ENCODE measurements around the gene FBXL16. TPM values are rescaled to one million over a fixed set of nuclear protein-coding genes. Genes with fewer than 3 reads are reported as not detected.

Gene FBXL16
- total and polyA plus RNA-seq, 2 of the 13 experiments (the other 11 are each of a cell fraction or from before 2014, with no cell fraction given), result 0.22 to 2.0 TPM

DNA sequence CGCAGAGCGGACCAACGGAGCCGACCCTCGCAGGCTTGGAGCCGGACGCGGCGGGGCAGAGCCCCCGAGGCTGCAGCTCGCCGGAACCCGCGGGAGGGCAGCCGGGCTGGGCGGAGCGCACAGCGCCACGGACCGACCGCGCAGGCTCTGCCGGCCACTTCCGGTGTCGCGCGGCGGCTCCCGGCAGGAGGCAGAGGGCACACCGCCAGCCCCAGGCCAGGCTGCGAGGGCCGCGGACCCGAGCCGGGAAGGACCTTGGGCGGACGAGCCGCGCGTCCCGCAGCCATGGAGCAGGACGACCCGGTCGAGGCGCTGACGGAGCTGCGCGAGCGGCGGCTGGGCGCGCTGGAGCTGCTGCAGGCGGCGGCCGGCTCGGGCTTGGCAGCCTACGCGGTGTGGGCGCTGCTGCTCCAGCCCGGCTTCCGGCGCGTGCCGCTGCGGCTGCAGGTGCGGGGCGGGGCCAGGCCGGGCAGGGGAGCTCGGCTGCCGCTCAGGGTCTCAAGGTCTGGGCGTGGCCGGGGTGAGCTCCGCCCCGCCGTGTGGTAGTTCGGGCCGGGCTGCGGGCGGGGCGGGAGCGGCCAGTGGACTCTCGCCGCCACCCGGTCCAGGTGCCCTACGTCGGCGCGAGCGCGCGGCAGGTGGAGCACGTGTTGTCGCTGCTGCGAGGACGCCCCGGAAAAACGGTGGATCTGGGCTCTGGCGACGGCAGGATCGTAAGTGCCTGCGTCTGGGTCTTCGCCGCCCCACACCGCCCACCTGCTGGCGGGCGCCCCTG lies 15.6 kb upstream of the FBXL16 start, which contains the start of gene ANTKMT (continued):
- TF ChIP-seq ISL2 (CRISPR knock-in tag; IDR thresholded peaks at IDR 0.05), result 0 out of 2 replicates have a peak, but pooled peaks have one; percentile 11
- 0 out of 2 replicates have a peak, but pooled peaks have one; percentile 82 for TF ChIP-seq CAMTA2 (CRISPR knock-in tag; IDR thresholded peaks at IDR 0.05; ENCODE audit: borderline replicate concordance)
- no peak for TF ChIP-seq TRIM24 (CRISPR knock-in tag; IDR thresholded peaks at IDR 0.05)
- TF ChIP-seq SRSF9 (IDR thresholded peaks at IDR 0.05; ENCODE audit: borderline replicate concordance, insufficient read depth, low read depth, low read length, poor library complexity, severe bottlenecking), result no peak
- TF ChIP-seq MZF1 (CRISPR knock-in tag; IDR thresholded peaks at IDR 0.05; ENCODE audit: borderline replicate concordance), result no peak
- TF ChIP-seq, protein P1, sequence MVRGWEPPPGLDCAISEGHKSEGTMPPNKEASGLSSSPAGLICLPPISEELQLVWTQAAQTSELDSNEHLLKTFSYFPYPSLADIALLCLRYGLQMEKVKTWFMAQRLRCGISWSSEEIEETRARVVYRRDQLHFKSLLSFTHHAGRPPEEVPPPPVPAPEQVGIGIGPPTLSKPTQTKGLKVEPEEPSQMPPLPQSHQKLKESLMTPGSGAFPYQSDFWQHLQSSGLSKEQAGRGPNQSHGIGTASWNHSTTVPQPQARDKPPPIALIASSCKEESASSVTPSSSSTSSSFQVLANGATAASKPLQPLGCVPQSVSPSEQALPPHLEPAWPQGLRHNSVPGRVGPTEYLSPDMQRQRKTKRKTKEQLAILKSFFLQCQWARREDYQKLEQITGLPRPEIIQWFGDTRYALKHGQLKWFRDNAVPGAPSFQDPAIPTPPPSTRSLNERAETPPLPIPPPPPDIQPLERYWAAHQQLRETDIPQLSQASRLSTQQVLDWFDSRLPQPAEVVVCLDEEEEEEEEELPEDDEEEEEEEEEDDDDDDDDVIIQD (CRISPR knock-in tag; IDR thresholded peaks at IDR 0.05; ENCODE audit: low read depth), result no peak
- 0 out of 2 replicates have a peak, but pooled peaks have one; percentile 28 for TF ChIP-seq ZNF136 (CRISPR knock-in tag; IDR thresholded peaks at IDR 0.05; ENCODE audit: low read depth)
- no peak; the same call in 1 of the 2 replicates for TF ChIP-seq NR2F2 (IDR thresholded peaks at IDR 0.05; ENCODE audit: borderline replicate concordance, low read depth)
- TF ChIP-seq, protein P2, sequence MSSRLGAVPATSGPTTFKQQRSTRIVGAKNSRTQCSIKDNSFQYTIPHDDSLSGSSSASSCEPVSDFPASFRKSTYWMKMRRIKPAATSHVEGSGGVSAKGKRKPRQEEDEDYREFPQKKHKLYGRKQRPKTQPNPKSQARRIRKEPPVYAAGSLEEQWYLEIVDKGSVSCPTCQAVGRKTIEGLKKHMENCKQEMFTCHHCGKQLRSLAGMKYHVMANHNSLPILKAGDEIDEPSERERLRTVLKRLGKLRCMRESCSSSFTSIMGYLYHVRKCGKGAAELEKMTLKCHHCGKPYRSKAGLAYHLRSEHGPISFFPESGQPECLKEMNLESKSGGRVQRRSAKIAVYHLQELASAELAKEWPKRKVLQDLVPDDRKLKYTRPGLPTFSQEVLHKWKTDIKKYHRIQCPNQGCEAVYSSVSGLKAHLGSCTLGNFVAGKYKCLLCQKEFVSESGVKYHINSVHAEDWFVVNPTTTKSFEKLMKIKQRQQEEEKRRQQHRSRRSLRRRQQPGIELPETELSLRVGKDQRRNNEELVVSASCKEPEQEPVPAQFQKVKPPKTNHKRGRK (CRISPR knock-in tag; IDR thresholded peaks at IDR 0.05), result no peak
- 0 out of 2 replicates have a peak, but pooled peaks have one; percentile 54 for TF ChIP-seq ZNF891 (CRISPR knock-in tag; IDR thresholded peaks at IDR 0.05)
- TF ChIP-seq, protein P3, sequence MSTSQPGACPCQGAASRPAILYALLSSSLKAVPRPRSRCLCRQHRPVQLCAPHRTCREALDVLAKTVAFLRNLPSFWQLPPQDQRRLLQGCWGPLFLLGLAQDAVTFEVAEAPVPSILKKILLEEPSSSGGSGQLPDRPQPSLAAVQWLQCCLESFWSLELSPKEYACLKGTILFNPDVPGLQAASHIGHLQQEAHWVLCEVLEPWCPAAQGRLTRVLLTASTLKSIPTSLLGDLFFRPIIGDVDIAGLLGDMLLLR (CRISPR knock-in tag; IDR thresholded peaks at IDR 0.05), result peak; percentile 71; the same call in 1 of the 2 replicates
- TF ChIP-seq, protein P4, sequence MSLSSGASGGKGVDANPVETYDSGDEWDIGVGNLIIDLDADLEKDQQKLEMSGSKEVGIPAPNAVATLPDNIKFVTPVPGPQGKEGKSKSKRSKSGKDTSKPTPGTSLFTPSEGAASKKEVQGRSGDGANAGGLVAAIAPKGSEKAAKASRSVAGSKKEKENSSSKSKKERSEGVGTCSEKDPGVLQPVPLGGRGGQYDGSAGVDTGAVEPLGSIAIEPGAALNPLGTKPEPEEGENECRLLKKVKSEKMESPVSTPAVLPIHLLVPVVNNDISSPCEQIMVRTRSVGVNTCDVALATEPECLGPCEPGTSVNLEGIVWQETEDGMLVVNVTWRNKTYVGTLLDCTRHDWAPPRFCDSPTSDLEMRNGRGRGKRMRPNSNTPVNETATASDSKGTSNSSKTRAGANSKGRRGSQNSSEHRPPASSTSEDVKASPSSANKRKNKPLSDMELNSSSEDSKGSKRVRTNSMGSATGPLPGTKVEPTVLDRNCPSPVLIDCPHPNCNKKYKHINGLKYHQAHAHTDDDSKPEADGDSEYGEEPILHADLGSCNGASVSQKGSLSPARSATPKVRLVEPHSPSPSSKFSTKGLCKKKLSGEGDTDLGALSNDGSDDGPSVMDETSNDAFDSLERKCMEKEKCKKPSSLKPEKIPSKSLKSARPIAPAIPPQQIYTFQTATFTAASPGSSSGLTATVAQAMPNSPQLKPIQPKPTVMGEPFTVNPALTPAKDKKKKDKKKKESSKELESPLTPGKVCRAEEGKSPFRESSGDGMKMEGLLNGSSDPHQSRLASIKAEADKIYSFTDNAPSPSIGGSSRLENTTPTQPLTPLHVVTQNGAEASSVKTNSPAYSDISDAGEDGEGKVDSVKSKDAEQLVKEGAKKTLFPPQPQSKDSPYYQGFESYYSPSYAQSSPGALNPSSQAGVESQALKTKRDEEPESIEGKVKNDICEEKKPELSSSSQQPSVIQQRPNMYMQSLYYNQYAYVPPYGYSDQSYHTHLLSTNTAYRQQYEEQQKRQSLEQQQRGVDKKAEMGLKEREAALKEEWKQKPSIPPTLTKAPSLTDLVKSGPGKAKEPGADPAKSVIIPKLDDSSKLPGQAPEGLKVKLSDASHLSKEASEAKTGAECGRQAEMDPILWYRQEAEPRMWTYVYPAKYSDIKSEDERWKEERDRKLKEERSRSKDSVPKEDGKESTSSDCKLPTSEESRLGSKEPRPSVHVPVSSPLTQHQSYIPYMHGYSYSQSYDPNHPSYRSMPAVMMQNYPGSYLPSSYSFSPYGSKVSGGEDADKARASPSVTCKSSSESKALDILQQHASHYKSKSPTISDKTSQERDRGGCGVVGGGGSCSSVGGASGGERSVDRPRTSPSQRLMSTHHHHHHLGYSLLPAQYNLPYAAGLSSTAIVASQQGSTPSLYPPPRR (CRISPR knock-in tag; IDR thresholded peaks at IDR 0.05; ENCODE audit: borderline replicate concordance), result 0 out of 2 replicates have a peak, but pooled peaks have one; percentile 46
- TF ChIP-seq, protein P5, sequence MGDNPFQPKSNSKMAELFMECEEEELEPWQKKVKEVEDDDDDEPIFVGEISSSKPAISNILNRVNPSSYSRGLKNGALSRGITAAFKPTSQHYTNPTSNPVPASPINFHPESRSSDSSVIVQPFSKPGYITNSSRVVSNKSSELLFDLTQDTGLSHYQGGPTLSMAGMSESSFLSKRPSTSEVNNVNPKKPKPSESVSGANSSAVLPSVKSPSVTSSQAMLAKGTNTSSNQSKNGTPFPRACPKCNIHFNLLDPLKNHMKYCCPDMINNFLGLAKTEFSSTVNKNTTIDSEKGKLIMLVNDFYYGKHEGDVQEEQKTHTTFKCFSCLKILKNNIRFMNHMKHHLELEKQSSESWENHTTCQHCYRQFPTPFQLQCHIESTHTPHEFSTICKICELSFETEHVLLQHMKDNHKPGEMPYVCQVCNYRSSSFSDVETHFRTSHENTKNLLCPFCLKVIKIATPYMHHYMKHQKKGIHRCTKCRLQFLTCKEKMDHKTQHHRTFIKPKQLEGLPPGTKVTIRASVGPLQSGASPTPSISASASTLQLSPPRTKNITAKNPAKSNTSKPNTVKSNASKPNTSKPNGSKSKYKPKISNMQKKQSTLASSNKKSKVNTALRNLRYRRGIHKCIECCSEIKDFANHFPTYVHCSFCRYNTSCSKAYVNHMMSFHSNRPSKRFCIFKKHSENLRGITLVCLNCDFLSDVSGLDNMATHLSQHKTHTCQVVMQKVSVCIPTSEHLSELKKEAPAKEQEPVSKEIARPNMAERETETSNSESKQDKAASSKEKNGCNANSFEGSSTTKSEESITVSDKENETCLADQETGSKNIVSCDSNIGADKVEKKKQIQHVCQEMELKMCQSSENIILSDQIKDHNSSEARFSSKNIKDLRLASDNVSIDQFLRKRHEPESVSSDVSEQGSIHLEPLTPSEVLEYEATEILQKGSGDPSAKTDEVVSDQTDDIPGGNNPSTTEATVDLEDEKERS (CRISPR knock-in tag; IDR thresholded peaks at IDR 0.05), result no peak
- no peak for TF ChIP-seq ONECUT2 (CRISPR knock-in tag; IDR thresholded peaks at IDR 0.05)
- TF ChIP-seq CEBPB (IDR thresholded peaks at IDR 0.05; ENCODE audit: borderline replicate concordance, low read depth, low read length), result no peak
